GM18858 (cell line): Measurements from ENCODE around the gene KLF1.
"Not testable (repeated sequence)": the region's sequence is repeated elsewhere in the genome, so short reads cannot be mapped to it uniquely, and the experiment has no call there.

Experiments
- ATAC-seq: cut with Tn5 transposase; IDR thresholded peaks from one replicate; pipeline ENCODE4 v1.9.1; 2021; ENCODE audit not compliant: unreplicated experiment

Gene KLF1

DNA sequence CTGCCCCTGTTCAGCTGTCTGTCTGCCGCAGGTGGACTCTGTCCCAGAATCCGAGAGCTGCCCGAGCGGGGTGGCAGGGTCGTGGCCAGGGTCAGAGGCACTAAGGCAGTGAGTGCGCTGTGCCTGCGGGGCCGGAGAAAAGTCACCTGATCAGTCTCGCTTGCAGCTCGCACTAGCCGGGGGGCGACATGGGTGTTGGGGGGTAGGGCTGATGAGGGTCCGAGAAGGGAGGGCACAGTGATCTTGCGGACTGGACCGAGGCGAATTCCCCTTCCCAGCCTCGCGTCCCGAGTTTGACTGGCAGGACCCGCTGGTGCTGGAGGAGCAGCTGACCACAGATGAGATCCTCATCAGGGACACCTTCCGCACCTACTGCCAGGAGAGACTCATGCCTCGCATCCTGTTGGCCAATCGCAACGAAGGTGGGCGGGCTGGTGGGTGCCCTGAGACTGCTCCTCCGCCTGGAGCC lies 4.6 kb upstream of the KLF1 start:
- ATAC-seq, result no peak

- peak; percentile 70 for ATAC-seq
Measured at GRCh38 chr19:12890787-12891552, 4.0 kb upstream of the KLF1 start, which contains the start of gene GCDH. GCDH (plus strand) TSS chr19:12891160; CDS start chr19:12891305, 145 bp downstream.

- not testable (repeated sequence) for ATAC-seq
Measured at GRCh38 chr19:12890299-12890786, 3.3 kb upstream of the KLF1 start.

- ATAC-seq, result no peak
Measured at GRCh38 chr19:12888006-12888603, 1.1 kb upstream of the KLF1 start.

- ATAC-seq, result no peak
Measured at GRCh38 chr19:12886651-12886968, 391 bp downstream of the KLF1 start.

DNA sequence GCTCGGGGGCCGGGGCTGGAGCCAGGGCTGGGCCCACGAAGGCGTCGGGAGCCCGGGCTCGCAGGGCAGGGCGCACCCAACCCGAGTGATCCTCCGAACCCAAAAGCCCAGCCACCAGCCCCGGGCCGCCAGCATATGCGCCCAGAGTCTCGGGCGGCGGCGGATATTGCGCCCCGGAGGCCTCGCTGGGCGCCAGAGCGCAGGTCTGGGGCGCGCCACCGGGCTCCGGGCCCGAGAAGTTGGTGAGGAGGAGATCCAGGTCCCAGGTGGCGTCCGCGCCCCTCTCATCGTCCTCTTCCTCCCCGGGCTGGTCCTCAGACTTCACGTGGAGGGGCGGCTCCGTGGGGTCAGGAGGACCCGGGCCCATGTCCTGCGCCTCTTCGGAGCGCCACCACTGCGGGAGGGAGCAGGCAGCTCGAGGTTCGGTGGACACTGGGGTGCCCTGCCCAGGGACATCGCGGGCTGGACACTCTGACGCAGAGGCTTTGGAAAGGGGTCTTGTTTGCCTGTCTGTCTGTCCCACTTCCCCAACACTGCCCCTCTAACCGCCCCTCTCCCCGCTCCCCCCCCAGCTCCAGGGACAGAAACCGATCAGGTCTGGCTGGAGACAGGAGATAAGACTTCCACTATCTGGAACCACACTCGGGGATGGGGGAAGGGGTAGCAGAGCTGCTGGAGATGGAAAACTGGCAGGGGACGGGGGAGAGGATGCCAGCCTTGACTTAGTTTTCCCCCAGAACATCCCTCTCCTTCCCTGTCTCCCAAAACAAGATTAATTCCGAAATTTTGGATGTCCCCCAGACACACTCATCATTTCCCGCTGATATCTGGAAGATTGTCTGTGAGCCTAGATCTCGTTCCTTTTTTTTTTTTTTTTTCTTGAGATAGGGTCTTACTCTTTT lies 1.0 kb downstream of the KLF1 start:
- no peak for ATAC-seq

GRCh38 chr19:12884926-12885748 lies 1.9 kb downstream of the KLF1 start:
- ATAC-seq, result no peak

DNA sequence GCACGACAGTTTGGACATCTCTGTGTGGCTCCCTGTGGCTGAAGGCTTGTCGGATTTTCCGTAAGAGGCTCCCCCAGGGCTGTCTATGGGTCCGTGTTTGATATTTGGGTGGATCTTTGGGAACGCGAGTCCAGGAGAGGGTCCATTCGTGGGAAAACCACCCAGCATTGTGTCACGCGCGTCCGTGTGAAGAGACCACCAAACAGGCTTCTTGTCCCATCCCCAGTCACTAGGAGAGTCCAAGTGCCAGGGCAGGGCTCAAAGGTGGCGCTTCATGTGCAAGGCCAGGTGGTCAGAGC lies 2.4 kb downstream of the KLF1 start:
- no peak for ATAC-seq

GRCh38 chr19:12884202-12884601 lies 2.8 kb downstream of the KLF1 start:
- no peak for ATAC-seq

GRCh38 chr19:12882589-12882988 lies 4.4 kb downstream of the KLF1 start:
- no peak for ATAC-seq

GRCh38 chr19:12881172-12881808 lies 5.7 kb downstream of the KLF1 start, which contains the start of gene DNASE2:
DNASE2 (minus strand) TSS chr19:12881449; CDS start chr19:12881375, 74 bp downstream.
- ATAC-seq, result no peak

DNA sequence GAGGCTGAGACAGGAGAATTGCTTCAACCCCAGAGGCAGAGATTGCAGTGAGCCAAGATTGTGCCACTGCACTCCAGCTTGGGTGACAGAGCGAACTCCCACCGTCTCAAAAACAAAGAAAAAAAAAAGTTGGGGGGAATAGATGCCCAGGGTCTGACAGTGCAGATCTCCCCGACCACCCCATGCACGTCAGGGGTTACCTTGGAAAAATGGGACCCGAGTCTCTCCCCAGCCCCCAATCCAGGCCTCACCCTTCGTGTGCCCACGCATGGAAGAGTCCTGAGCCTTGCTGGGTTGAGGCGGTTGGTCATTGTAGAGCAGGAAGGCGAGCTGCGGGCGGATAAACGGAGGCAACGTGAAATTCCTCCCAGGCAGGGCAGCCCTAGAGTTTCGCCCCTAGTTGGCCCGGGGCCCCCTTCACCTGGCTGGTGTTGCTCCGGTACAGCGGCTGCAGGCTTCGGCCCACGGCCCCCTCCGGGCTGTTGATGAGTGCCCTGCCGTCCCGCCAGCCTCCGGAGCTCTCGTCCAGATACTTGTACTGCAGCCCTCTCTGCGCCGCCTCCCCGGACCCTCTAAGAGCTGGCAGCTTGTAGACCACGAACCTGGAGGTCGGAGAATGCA lies 6.3 kb downstream of the KLF1 start:
- ATAC-seq, result no peak

GRCh38 chr19:12875086-12875485 lies 11.9 kb downstream of the KLF1 start:
- ATAC-seq, result no peak

DNA sequence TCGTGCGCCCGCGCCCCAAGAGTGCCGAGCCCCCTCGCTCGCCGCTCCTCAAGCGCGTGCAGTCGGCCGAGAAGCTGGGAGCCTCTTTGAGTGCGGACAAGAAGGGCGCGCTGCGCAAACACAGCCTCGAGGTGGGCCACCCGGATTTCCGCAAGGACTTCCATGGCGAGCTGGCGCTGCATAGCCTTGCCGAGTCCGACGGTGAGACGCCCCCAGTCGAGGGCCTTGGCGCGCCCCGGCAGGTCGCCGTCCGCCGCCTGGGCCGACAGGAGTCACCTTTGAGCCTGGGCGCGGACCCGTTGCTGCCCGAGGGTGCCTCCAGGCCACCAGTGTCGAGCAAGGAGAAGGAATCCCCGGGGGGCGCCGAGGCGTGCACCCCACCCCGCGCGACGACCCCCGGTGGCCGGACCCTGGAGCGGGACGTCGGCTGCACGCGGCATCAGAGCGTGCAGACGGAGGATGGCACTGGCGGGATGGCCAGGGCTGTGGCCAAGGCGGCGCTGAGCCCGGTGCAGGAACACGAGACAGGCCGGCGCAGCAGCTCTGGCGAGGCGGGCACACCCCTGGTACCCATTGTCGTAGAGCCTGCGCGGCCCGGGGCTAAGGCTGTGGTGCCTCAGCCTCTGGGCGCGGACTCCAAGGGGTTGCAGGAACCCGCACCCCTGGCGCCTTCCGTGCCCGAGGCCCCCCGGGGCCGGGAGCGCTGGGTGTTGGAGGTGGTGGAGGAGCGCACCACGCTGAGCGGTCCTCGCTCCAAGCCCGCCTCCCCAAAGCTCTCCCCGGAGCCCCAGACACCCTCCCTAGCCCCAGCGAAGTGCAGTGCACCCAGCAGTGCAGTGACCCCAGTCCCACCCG lies 12.9 kb downstream of the KLF1 start:
- ATAC-seq, result no peak

DNA sequence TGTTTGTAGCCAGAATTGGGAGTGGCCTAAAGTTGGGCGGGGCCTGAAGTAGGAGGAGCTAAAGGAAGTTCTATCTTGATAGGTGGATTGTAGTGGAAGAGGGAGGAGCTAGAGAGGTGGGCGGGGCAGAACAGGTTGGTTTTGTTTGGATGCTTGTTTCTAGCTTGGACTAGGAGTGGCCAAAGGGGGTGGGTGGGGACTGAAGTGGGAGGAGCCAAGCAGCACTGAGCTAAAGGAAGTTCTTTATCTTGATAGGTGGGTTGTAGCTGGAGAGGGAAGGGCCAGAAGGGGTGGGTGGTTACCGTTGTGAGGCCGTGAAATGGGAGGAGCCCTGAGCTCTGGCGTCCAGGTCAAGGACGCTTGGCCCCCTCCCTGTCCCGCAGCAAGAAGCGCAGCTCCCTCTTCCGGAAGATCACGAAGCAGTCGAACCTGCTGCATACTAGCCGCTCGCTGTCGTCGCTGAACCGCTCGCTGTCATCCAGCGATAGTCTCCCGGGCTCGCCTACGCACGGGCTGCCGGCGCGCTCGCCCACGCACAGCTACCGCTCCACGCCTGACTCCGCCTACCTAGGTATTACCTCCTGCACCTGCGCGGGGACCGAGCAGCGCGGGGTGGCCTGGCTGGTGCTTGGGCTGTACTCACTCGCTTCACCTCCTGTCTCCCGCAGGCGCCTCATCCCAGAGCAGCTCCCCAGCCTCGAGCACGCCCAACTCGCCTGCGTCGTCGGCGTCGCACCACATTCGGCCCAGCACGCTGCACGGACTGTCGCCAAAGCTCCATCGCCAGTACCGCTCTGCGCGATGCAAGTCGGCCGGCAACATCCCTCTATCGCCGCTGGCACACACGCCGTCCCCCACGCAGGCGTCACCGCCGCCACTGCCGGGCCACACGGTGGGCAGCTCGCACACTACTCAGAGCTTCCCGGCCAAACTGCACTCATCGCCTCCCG lies 13.8 kb downstream of the KLF1 start:
- no peak for ATAC-seq

GRCh38 chr19:12872255-12872654 lies 14.7 kb downstream of the KLF1 start:
- ATAC-seq, result no peak

- no peak for ATAC-seq
Measured at GRCh38 chr19:12871681-12872080, 15.3 kb downstream of the KLF1 start.
